ENCODE results near the gene MRPS6.

The MRPS6 gene

DNA sequence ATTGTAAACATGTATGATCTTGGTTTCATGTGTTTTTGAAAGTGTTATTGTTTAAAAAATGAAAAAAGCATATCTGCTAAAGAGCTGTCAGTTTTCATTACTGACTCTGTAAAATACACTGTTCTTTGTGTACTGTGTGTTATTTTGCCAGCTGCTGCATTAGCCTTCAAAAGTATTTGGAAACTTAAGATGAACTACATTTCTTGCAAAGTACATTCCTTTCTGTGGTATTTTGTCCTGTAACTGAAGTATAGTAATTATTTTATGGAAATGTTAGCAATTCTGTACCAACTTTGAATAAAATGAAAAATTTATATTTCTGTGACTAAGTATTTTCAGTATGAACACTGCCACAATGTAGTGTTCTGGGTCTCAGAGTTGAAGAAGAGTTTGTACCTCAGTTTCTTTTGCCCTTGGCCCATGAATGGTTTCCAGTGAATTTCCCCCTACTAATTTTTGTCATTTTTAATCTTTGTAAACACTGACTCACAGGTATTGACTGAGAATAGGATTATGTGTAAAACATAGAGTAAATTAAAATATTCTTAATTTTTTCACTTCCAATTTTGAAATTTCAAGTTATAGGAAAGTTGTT, 32.7 kb downstream of the MRPS6 start:
- DNase-seq, result no peak

- no peak for DNase-seq
Observed at GRCh38 chr21:34107606-34108005, 34.2 kb downstream of the MRPS6 start.

DNA sequence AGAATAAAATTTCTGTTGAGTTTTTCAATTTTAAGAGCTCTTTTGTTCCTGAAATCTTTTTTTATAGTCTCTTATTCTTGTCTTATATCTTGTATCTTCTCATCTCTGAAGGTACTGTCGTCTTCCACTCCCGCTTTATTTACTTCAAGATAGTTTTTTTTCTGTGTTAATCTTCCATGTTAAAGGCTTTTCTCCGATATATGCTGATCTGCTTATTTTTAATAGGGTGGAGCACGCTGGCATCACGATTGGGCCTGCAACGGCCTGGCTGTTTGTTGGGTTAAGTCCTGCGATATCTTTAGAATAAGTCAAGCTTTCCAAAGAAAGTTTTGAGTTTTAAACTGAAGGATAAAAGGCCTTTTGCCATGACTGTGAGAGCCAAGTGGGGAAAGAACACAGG, 35.7 kb downstream of the MRPS6 start:
- no peak for DNase-seq

DNA sequence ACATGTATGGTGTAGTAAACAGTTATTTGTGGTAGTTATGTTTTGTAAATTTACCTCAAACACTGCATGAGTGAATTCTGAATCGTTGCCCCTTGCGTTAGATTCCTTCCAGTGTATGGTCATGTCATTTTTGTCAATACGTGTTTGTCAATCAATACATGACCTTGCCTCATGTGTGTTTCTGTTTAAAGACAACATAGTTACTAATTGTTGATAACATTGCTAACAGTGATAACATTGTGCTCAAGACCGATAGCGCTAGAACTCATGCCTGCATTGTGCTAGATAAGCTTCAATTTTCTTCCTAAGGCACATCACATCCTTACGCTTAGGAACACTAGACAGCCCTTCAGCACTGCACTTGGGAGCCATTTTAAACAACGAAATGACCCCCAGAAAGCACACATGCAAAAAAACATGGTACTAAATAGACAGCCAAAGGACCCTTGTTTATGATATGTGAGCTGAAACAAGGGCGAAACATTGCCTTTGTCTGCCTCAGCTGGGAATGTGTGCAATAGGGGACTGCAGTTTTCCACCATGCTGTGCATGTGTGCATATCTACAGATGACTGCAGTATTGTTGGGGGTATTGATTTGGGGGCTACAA, 37.3 kb downstream of the MRPS6 start:
- no peak for DNase-seq

GRCh38 chr21:34112316-34113033, 39.1 kb downstream of the MRPS6 start:
- DNase-seq, result no peak

GRCh38 chr21:34113842-34114241, 40.5 kb downstream of the MRPS6 start:
- DNase-seq, result no peak

DNA sequence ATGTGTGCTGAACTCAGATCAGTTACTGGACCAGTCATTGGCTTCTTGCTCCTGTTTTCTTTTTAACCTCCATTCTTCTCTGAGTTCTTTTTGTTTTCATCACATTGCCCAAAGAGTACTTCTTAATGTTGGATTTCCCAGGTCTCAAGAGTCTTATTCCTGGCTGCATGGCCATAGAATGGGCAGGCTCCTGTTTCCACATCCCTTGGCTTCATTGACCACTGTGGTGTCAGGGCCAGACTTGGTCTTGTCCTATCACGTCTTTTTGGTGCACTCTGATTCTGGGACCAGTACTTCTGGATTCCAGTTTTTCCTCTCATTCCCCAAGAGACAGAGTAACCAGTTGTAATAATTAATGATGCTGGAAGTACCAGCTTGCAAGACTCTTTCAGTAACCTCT, 41.8 kb downstream of the MRPS6 start:
- no peak for DNase-seq

- DNase-seq, result no peak
Observed at GRCh38 chr21:34116569-34116968, 43.2 kb downstream of the MRPS6 start.

GRCh38 chr21:34120867-34121266, 47.5 kb downstream of the MRPS6 start:
- no peak for DNase-seq

DNA sequence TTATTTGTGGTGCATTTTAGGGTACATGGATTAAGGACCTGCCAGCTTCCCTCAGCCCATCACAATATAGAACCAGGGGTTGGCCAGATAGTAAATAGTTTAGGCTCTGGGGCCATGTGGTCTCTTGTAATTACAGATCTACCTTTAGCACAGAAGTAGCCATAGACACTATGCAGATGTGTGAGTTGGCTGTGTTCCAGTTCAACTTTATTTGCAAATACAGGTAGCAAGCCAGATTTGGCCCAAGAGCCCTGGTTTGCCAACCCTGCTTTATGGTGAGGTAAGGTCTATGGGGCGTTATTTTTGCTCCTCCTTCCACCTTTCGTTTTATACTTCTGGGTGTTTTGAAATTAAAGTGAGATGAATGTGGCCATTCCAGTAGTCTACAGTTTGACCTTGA, 48.7 kb downstream of the MRPS6 start:
- DNase-seq, result no peak

DNA sequence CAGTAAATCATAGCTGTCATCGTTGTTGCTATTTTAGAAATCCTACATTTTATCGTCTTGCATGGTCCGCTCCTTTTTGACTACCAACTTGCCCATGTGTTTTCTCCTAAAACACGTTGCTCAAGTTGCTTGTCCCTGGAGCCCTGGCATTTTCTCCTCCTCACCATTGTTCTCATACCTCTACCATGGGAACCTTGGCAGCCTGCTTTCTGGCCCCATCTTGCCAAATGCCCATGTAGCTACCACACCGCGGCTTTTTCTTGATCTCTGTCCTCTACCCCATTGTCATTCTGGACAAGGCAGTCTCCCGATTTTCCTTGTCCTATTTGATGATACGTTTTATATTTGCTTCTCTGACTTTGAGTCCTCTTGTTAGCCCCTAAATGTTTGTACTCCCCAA, 50.2 kb downstream of the MRPS6 start:
- DNase-seq, result no peak

DNA sequence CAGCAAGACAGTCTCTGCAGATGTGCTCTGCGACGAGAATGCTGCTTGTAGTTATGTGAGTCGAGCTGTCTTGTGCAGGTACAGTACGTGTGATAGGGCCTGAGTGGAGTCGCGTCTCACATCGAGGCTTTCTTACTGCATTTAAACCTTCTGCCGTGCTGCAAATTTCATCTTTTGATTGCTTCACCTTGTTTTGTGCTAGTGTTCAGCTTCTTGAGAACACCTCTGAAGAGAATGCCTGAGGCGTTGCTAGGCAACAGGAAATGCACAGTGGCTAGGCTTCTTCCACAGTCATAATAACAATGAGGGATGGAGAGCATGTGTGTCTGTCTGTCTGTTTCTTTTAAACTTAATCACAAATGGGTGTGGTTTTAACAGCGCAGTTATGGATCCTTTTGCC, 52.9 kb downstream of the MRPS6 start:
- DNase-seq, result no peak

GRCh38 chr21:34126691-34127090, 53.3 kb downstream of the MRPS6 start:
- no peak for DNase-seq

- DNase-seq, result no peak
Observed at GRCh38 chr21:34128124-34128523, 54.7 kb downstream of the MRPS6 start.

GRCh38 chr21:34128674-34129038, 55.3 kb downstream of the MRPS6 start:
- no peak for DNase-seq

GRCh38 chr21:34129039-34129891, 55.9 kb downstream of the MRPS6 start:
- DNase-seq, result peak; percentile 84

DNA sequence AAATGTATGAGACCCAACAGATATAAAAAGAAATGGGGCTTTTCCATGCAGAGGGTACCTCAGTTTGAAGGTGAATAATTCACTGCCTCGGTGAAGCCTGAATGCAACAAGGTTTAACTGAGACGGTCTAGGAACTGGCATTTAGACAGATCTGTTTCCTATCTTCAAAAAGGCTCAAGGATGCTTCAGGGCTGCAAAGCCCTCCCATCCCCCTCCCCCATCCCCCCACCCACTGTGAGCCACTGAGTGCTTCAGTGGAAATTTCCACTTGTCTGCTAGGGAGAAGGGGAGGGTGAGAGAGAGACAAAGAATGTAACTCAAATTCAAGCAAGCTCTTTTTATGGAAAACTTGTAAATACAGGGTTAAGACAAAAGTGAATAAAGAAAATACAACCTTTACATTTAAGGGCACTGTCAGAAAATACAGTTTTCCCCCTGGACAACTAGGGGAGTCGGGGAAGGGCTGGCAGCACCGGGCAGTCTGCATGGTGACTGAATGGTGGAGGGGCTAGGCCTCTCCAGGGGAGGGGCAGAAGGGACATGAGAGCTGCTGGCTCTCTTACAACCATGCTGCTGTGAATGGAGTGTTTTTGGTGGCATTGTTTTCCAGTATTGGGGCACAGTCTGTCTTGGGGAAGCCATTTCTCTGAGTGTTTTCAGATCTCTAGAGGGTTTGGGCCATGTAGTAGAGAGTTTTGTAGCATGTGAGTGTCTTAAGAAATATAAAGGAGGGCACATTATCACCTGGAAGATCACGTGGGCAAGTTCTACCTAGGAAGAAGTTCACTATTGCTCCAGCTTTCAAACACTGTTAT, 56.7 kb downstream of the MRPS6 start:
- peak; percentile 40 for DNase-seq

GRCh38 chr21:34130716-34130985, 57.3 kb downstream of the MRPS6 start:
- no peak for DNase-seq

GRCh38 chr21:34131586-34131985, 58.2 kb downstream of the MRPS6 start:
- no peak for DNase-seq

- DNase-seq, result no peak
Observed at GRCh38 chr21:34132202-34132601, 58.8 kb downstream of the MRPS6 start.

- DNase-seq, result no peak
Observed at GRCh38 chr21:34132926-34133325, 59.5 kb downstream of the MRPS6 start.

DNA sequence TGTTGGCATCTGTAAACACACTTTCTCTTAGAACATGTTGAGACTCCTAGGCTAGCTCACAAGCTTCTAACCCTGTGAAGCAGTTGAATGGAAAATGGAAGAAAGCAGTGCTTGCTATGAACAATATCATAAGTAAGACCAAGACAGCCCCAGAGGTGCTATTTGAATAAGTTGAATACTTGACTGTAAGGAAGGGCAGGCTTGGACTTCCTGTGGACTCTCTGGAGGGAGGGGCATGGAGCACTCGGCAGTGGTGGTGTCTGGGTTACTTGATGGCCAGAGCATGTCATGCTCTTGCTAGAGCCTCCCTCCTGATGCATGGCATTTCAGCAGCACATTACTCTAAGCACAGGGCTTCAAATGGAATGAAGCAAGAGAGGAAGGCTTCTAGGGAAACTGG, 60.0 kb downstream of the MRPS6 start:
- DNase-seq, result no peak

- DNase-seq, result no peak
Observed at GRCh38 chr21:34133802-34134201, 60.4 kb downstream of the MRPS6 start.
